GM12878 (cell line): Measurements from ENCODE around the gene TMEM63C. TPM values are rescaled to one million over a fixed set of nuclear protein-coding genes. Genes with fewer than 3 reads are reported as not detected.

ENCODE experiments used
- ATAC-seq: fragments of 200-7000 bp; cut with Tn5 transposase; 3 replicates; pipeline ENCODE4 v1.9.1; 2020; ENCODE audit warnings: mild to moderate bottlenecking, moderate library complexity
- BruUV-seq: library from RNA; stranded (reverse); fragments of 400-500 nt; replicated peaks from 2 replicates; lab custom pipeline; 2021; lab: Mats Ljungman, UMichigan
- CTCF ChIA-PET: fragments of 300-600 bp; sonication (Branson Sonifier 250); formaldehyde crosslinking; extraction: SDS; loops from one replicate; lab custom pipeline; 2021; ENCODE audit warnings: inconsistent platforms; lab: Yijun Ruan, JAX
- POLR2A ChIA-PET: fragments of 350-600 bp; formaldehyde crosslinking; extraction: SDS; loops from one replicate; lab custom pipeline; 2021; ENCODE audit warnings: inconsistent platforms; lab: Charles Lee
- RAD21 ChIA-PET: fragments of 300-600 bp; sonication (Branson Sonifier 250); formaldehyde crosslinking; loops from one replicate; lab custom pipeline; 2023; ENCODE audit warnings: antibody characterized with exemption; ENCODE audit not compliant: unreplicated experiment; lab: Charles Lee
- SMC1A ChIA-PET: fragments of 300-600 bp; sonication (Branson Sonifier 250); formaldehyde crosslinking; loops from one replicate; lab custom pipeline; 2023; ENCODE audit not compliant: unreplicated experiment, uncharacterized antibody; lab: Charles Lee
- DNase-seq: peaks from one replicate; pipeline ENCODE4 v3.0.0-alpha.2; 2011; ENCODE audit warnings: low read depth, low spot score
- FAIRE-seq: peaks from 3 replicates; lab custom pipeline; 2011; peaks lifted over from hg19 to GRCh38; lab: Jason Lieb, UNC
- H2AFZ ChIP-seq: 2 replicates; pipeline ENCODE4 v1.6.0; 2011; ENCODE audit warnings: low read depth, low read length, control low read depth; ENCODE audit not compliant: control insufficient read depth
- H3K27ac ChIP-seq: 2 replicates; pipeline ENCODE4 v1.5.1; 2011; ENCODE audit warnings: control low read depth; ENCODE audit not compliant: control insufficient read depth, insufficient read depth
- H3K27me3 ChIP-seq, 2 experiments: replicated peaks in 1 of 2; 2 replicates each; pipeline versions ENCODE4 v1.6.0 to v1.6.1; 2011; ENCODE audit warnings: low read length in 1 of 2; ENCODE audit not compliant: control insufficient read depth in 2 of 2, insufficient read depth in 2 of 2
- H3K36me3 ChIP-seq, 2 experiments: 2 replicates each; pipeline ENCODE4 v1.5.1; 2011; ENCODE audit warnings: low read length in 1 of 2; ENCODE audit not compliant: control insufficient read depth in 2 of 2, insufficient read depth in 2 of 2
- H3K4me1 ChIP-seq: 2 replicates; pipeline ENCODE4 v1.6.1; 2011; ENCODE audit warnings: mild to moderate bottlenecking, low read length, moderate library complexity, mixed read lengths; ENCODE audit not compliant: control insufficient read depth, insufficient read depth
- H3K4me2 ChIP-seq: 2 replicates; pipeline ENCODE4 v1.6.0; 2011; ENCODE audit warnings: control low read depth; ENCODE audit not compliant: control insufficient read depth, insufficient read depth
- H3K4me3 ChIP-seq: fragments of 200-600 bp; sonication (generic); 2 replicates; pipeline ENCODE4 v1.5.1; 2016
- H3K79me2 ChIP-seq: 2 replicates; pipeline ENCODE4 v1.6.0; 2011; ENCODE audit warnings: low read length; ENCODE audit not compliant: control insufficient read depth, insufficient read depth
- H3K9ac ChIP-seq: 2 replicates; pipeline ENCODE4 v1.8.0; 2011; ENCODE audit warnings: low read length, control low read depth, mixed read lengths; ENCODE audit not compliant: control insufficient read depth, insufficient read depth
- H3K9me3 ChIP-seq: replicated peaks from 3 replicates; pipeline ENCODE4 v1.5.1; 2011; ENCODE audit warnings: mild to moderate bottlenecking, low read length; ENCODE audit not compliant: control insufficient read depth, insufficient read depth
- H4K20me1 ChIP-seq: 2 replicates; pipeline ENCODE4 v1.6.0; 2011; ENCODE audit not compliant: control insufficient read depth, insufficient read depth
- CBFB ChIP-seq: IDR thresholded peaks from 2 replicates; pipeline ENCODE4 v1.6.1; 2016; ENCODE audit warnings: antibody characterized with exemption, low read depth
- CEBPB ChIP-seq, 2 experiments: fragments of 150-350 bp in 1 of 2; IDR thresholded peaks; 2 replicates each; pipeline ENCODE4 v1.6.1; 2012 to 2014; ENCODE audit warnings: low read depth in 2 of 2, low read length in 2 of 2, borderline replicate concordance in 1 of 2, inconsistent platforms in 1 of 2
- CHD1 ChIP-seq: IDR thresholded peaks from 2 replicates; pipeline ENCODE4 v1.6.1; 2012; ENCODE audit warnings: low read depth, low read length, improper control_type of control experiment
- CTCF ChIP-seq, 3 experiments: IDR thresholded peaks in 2 of 3; conservative IDR thresholded peaks in 1 of 3; 2 replicates each; pipeline ENCODE4 v1.5.1; 2011; ENCODE audit warnings: low read depth in 3 of 3, low read length in 3 of 3, mild to moderate bottlenecking in 3 of 3, control low read depth in 2 of 3, moderate library complexity in 2 of 3, inconsistent platforms in 1 of 3, mixed read lengths in 1 of 3; ENCODE audit not compliant: control insufficient read depth in 2 of 3, insufficient read depth in 1 of 3; ENCODE audit errors: extremely low read depth in 1 of 3
- DPF2 ChIP-seq: fragments of 450-650 bp; IDR thresholded peaks from 2 replicates; pipeline ENCODE4 v1.6.1; 2017; ENCODE audit warnings: mild to moderate bottlenecking
- E4F1 ChIP-seq: fragments of 450-650 bp; IDR thresholded peaks from 2 replicates; pipeline ENCODE4 v1.6.1; 2018; ENCODE audit warnings: borderline replicate concordance, mild to moderate bottlenecking; ENCODE audit not compliant: partially characterized antibody
- FOS ChIP-seq: IDR thresholded peaks from 3 replicates; pipeline ENCODE4 v1.6.1; 2011; ENCODE audit warnings: borderline replicate concordance; ENCODE audit not compliant: insufficient read length; ENCODE audit errors: extremely low read depth
- PBX3 ChIP-seq: IDR thresholded peaks from 2 replicates; pipeline ENCODE4 v1.6.1; 2011; ENCODE audit warnings: mild to moderate bottlenecking, low read depth, low read length, moderate library complexity; ENCODE audit not compliant: insufficient replicate concordance
- POLR2AphosphoS5 ChIP-seq: IDR thresholded peaks from 2 replicates; pipeline ENCODE4 v1.6.1; 2011; ENCODE audit warnings: mild to moderate bottlenecking, low read length, inconsistent platforms
- SMAD5 ChIP-seq: IDR thresholded peaks from 2 replicates; pipeline ENCODE4 v1.6.1; 2016; ENCODE audit warnings: antibody characterized with exemption, low read depth
- TARDBP ChIP-seq: IDR thresholded peaks from 2 replicates; pipeline ENCODE4 v1.6.1; 2016; ENCODE audit warnings: borderline replicate concordance
- WGBS: methylation state at CpG from one replicate; pipeline ENCODE4 v1.1.6; 2016; ENCODE audit warnings: low lambda C conversion rate; ENCODE audit not compliant: insufficient replicate concordance, insufficient coverage; ENCODE audit errors: missing lambda C conversion rate; 5-methylcytosine and 5-hydroxymethylcytosine counted together
- in situ Hi-C: fragments of 300-500 bp; cut with MboI; formaldehyde crosslinking; loops from 9 replicates; pipeline ENCODE4 v1.14.3; 2018; ENCODE audit warnings: mixed read lengths
- intact Hi-C: fragments of 100-400 bp; cut with micrococcal nuclease; formaldehyde crosslinking; loops from one replicate; pipeline ENCODE4 v1.14.2; 2022; ENCODE audit not compliant: unreplicated experiment
- polyA plus RNA-seq, 11 experiments: library from polyadenylated mRNA; depleted of rRNA in 4 of 11; unstranded in 6 of 11; stranded (reverse) in 5 of 11; fragments of >200 nt; fragmentation: Nextera tagmentation in 4 of 11; fragmentation: Illumina TruSeq in 1 of 11; extraction: Ambion mirVana in 4 of 11; extraction: Trizol in 1 of 11; gene quantifications; 1 replicate in 1 of 11; 2 replicates in 10 of 11; pipeline versions ENCODE4 v1.2.1 to v1.2.3, GENCODE V29; 2011 to 2016; ENCODE audit warnings: inconsistent platforms in 2 of 11, missing spikeins in 2 of 11, low read depth in 1 of 11
- total RNA-seq, 4 experiments: library from RNA; depleted of rRNA in 3 of 4; stranded (reverse); fragments of >200 nt in 3 of 4; fragmentation: Illumina TruSeq in 1 of 4; extraction: Trizol in 1 of 4; gene quantifications; 2 replicates each; pipeline versions ENCODE4 v1.2.1 to v1.2.3, GENCODE V29; 2013 to 2021
- TF ChIP-seq, protein P1 (sequence below): IDR thresholded peaks from 2 replicates; pipeline ENCODE4 v1.6.1; 2011; ENCODE audit warnings: borderline replicate concordance, low read depth, mild to moderate bottlenecking, moderate library complexity, low read length; ENCODE audit not compliant: insufficient read depth, poor library complexity, severe bottlenecking
- TF ChIP-seq, protein P2 (sequence below): fragments of 450-650 bp; formaldehyde crosslinking; IDR thresholded peaks from 2 replicates; pipeline ENCODE4 v1.4.0; 2022; ENCODE audit warnings: mild to moderate bottlenecking, moderate library complexity

The TMEM63C gene
- total and polyA plus RNA-seq, 10 of the 15 experiments (the other 5 are each of a cell fraction or from before 2014, with no cell fraction given), result 0.06 to 1.3 (median 0.39) TPM; not detected in 4

GRCh38 chr14:77143071-77143470 lies 38.5 kb upstream of the TMEM63C start:
- no peak for FAIRE-seq
- no TSS peak for BruUV-seq
- in situ Hi-C loops, result no loop called here
- no peaks in the 10 kb centered on the region for H3K4me1 ChIP-seq
- H3K4me3 ChIP-seq, result no peak overlapping the region
- no peak overlapping the region for H3K9ac ChIP-seq
- no peaks in the 10 kb centered on the region for H3K9me3 ChIP-seq
- H3K27me3 ChIP-seq, result peaks cover 15 to 18% of the 10 kb centered on the region in 2 experiments
- intact Hi-C loops, result no loop called here
- ChIA-PET SMC1A (interaction anchor here (1.0 to 2.0 kb wide), 4 partner anchors 8 to 80 kb away, joined by 3 to 5 read pairs (median 4); no protein-coding TSS in a partner anchor), POLR2A (interaction anchor here (0.6 to 0.8 kb wide), 2 partner anchors 8 to 24 kb away, joined by 3 read pairs; no protein-coding TSS in a partner anchor), RAD21 (no interaction called here), CTCF (interaction anchor here (1.5 to 4.9 kb wide), 4 partner anchors 8 to 173 kb away, joined by 5 to 37 read pairs (median 8); no protein-coding TSS in a partner anchor)
- H3K36me3 ChIP-seq, result no peaks in the 10 kb centered on the region
- H3K27ac ChIP-seq, result no peak overlapping the region
- no peaks in the 10 kb centered on the region for H4K20me1 ChIP-seq
- no peaks in the 10 kb centered on the region for H3K79me2 ChIP-seq
- 2% methylated on average over 4 of the region's 4 CpGs for WGBS
- no peak for DNase-seq
- no peak for ATAC-seq
- H2AFZ ChIP-seq, result no peak overlapping the region
- no peak overlapping the region for H3K4me2 ChIP-seq
- TF ChIP-seq CTCF (IDR thresholded peaks at IDR 0.05 in 2 of 3, conservative IDR thresholded peaks at IDR 0.05 in 1 of 3; ENCODE audit: control insufficient read depth in 2 of 3, extremely low read depth in 1 of 3, insufficient read depth in 1 of 3, low read depth in 3 of 3, low read length in 3 of 3) (no peak), CBFB (no peak), E4F1 (no peak), CEBPB (IDR thresholded peaks at IDR 0.05; ENCODE audit: borderline replicate concordance in 1 of 2, low read depth in 2 of 2, low read length in 2 of 2) (no peak), POLR2AphosphoS5 (no peak), SMAD5 (no peak), PBX3 (no peak), TARDBP (no peak), DPF2 (no peak), CHD1 (no peak), FOS (no peak)
- TF ChIP-seq, protein P1, sequence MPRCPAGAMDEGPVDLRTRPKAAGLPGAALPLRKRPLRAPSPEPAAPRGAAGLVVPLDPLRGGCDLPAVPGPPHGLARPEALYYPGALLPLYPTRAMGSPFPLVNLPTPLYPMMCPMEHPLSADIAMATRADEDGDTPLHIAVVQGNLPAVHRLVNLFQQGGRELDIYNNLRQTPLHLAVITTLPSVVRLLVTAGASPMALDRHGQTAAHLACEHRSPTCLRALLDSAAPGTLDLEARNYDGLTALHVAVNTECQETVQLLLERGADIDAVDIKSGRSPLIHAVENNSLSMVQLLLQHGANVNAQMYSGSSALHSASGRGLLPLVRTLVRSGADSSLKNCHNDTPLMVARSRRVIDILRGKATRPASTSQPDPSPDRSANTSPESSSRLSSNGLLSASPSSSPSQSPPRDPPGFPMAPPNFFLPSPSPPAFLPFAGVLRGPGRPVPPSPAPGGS, result no peak
- TF ChIP-seq, protein P2, sequence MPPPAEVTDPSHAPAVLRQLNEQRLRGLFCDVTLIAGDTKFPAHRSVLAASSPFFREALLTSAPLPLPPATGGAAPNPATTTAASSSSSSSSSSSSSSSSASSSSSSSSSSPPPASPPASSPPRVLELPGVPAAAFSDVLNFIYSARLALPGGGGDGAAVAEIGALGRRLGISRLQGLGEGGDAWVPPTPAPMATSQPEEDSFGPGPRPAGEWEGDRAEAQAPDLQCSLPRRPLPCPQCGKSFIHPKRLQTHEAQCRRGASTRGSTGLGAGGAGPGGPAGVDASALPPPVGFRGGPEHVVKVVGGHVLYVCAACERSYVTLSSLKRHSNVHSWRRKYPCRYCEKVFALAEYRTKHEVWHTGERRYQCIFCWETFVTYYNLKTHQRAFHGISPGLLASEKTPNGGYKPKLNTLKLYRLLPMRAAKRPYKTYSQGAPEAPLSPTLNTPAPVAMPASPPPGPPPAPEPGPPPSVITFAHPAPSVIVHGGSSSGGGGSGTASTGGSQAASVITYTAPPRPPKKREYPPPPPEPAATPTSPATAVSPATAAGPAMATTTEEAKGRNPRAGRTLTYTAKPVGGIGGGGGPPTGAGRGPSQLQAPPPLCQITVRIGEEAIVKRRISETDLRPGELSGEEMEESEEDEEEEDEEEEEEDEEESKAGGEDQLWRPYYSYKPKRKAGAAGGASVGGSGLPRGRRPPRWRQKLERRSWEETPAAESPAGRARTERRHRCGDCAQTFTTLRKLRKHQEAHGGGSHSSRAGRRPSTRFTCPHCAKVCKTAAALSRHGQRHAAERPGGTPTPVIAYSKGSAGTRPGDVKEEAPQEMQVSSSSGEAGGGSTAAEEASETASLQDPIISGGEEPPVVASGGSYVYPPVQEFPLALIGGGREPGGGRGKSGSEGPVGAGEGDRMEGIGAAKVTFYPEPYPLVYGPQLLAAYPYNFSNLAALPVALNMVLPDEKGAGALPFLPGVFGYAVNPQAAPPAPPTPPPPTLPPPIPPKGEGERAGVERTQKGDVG (CRISPR knock-in tag), result no peak
